CD4-positive, alpha-beta T cell treated with Interferon gamma for 1 hour (primary cell): ENCODE measurements around the gene ZNF747.
A peak's percentile ranks its signal among the peaks of the same experiment; 100 is the strongest.
"Not testable (repeated sequence)": the region's sequence is repeated elsewhere in the genome, so short reads cannot be mapped to it uniquely, and the experiment has no call there.

Experiments
- DNase-seq: peaks from one replicate; pipeline ENCODE4 v3.0.0-alpha.2; 2020

The ZNF747 gene

DNA sequence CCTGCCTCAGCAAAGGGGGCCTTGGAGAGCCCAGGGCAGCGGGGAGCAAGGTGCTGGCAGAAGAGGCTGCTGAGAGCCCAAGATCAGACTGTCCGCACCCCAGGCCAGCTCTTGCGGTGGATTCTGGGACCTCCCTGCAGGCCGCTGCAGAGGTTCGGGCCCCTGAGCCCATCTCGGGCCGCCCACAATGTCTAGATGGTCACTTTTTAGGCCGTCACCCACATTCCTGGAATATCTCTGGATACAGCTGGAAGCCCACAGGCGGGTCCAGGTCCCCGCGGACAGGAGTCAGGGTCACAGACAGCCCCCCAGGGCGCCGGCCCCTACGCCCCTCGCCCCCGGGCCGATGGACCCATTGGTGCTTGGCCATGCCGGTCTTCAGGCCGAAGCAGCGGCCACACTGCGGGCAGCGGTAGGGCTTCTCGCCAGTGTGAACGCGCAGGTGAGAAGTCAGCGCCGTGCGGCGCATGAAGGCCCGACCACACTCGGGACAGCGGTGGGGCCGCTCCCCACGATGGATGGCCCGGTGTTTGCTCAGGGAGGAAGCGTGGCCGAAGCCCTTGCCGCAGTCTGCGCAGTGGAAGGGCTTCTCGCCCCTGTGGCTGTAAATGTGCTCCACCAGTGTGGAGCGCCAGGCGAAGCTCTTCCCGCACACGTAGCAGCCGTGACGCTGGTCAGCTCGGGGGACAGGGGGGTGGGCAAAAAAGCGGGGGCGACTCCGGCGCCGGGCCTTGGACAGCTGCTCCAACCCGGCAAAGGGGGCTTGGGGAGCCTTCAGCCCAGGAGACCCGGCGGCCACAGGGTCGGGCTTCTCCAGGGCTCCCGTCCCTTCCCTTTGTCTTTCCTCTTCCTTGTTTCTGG, 2.1 kb downstream of the ZNF747 start:
- DNase-seq, result no peak

DNA sequence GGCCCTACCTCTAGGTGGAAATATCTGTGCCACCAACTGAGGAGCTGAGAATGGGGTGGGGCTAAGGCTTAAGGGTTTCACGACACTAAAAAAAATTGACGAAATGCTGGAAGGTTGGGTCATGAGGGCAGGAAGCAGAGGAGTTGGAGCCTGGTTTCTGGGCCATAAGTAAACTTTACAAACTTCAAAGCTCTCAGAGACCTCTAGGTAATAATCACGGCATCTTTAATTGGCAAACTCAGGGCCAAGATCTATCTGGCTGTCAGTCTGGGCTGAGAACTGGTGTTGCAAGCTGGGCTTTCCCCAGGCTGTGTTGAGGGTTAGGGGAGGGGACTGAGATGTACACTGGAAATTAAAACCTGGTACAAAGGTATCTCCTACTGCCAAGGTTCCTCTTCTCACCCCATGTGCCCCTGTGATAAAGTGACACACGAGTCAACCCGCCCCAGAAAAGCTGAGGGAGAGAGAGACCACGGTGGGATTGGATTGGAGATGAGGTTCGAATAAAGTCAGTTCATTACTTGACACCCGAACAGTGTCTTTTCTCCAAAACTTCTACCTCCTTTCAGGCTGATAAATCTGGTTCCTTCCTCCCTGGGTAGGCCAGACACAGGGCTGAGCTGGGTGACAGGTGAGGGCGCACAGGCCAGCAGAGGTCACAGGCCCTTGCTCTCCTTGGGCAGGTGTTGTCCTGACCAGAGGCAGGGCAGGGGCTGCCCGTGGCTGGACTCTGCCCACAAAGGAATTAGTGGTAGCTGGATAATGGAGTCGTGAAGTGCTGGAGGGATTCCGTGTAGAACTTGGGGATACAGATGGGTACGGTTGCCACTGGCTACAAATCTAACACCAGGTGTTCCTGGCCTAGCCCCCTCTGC, 4.3 kb downstream of the ZNF747 start:
- no peak for DNase-seq

DNA sequence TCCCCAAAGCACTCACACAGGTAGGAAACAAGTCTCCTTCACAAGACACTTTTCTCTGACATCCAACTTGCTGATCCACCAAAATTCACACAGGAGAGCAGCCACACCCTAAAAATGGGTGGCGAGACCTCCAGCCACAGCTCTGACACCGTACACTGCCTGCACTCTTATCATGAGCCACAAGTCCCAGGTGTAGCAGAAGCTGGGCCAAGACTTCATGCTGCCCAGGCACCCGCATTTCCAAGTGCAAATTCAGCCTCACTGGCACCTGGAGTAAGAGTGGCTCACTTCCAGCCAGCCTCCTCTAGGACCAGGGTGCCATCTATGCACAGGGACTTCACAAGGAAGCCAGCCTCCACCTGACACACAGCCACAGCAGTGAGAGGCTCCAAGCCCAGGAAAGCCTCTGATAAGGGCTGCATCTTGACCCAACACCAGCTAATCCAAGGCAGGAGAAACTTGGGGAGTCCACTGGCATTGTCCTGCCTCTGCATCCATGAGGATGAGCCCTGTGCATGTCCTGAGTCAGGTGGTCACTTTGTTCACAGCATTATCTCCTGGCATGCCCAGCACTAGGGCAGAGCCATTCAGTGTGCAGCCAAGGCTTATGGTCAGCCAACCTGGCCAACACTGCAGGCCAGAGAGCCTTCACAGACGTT, 5.7 kb downstream of the ZNF747 start:
- no peak for DNase-seq

DNA sequence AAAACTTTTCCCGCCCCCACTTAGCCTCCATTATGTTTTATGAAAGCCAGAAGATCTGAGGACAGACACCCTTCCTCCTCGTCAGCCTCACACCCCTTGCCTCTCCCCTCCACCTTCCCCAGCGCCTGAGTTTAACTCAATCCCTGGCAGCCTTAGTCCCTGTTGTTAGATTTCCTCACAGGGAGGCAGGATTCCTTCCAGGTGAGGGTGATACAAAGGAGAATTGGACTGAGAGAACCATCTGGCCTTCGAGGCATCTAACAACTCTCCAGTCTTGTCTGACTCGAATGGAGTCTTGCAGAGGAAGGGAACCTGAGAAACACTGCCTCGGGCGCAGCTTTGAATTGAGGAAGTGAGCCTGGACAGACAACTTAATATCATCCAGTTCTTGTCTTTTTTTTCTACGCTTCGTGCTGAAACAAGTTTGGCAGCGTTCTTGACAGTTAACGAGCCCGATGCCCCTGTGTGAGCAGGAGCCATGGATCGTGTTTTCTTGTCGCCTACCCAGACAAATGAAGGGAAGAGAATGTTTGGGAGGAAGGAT, 7.0 kb downstream of the ZNF747 start:
- DNase-seq, result peak; percentile 46

DNA sequence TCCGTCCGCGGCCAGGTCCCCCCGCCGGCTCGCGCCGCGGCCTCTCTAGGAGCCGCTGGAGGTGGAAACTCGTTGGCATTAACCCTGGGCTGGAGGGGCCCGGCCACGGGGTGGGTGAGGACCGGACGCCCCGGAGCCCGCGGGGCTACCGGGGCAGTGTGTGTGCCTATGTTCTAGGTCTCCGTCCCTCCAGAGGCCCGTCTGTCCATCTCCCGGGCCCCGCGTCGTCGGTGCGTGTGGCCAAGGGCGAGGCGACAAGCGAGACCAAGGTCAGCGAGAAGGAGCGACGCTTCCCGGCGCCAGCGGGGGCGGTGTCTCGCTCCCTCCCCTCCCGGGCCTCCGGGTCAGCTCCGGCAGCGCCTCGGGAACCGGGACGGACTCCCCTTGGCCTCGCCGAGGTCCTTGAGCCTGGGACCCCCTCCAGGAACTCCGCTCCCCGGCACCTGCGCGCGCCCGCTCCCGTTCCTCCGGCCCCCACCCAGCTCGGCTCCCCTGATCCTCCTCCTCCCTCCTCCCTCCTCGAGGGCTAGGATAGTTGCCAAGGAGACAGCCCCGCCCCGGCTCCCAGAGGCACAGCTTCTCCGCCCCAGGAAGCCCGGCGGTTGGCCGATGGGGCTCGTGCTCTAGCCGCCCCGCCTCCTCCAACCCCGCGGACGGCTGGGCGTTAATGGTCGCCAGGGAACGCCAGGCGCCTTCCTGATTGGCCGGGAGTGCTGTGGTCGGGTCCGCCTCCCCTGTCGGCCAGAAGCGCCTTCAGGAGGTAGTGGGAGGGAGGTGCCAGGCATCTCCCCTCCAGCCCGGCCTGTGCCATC, 7.6 kb downstream of the ZNF747 start:
- peak; percentile 93 for DNase-seq

DNA sequence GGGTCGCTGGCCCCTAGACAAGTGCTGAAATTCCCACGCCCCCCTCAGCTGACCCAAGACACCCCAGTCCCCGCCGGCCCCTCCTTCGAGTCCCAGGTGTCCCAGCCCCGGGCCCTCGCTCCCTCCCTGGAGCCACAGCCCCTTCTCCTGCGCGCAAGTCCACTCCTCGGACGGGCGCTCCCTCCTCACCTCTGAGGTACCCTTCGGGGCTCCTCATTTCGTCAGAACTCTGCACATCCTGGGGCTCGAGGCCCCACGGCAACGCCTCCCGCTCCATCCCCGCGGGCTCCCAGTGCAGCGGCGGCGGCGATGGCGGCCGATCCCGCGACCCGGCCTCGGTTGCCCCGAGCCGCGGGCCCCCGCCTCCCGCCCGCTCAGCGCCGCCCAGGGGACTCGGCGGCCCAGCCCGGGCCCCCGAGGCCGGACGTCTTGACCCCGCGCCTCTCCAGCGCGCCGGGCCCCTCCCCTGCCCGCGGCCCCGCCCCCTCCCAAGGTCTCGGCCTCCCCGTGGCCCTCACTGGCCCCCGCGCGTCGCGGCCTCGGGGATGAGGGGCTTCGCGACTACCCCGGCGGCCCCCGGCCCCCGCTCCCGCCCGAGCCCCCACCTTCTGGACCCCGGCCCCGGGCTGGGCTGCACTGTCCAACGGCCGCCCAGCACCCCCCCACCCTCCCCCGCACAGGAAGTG, 8.4 kb downstream of the ZNF747 start, which contains the start of gene ZNF768:
Gene ZNF768 (minus strand): TSS at position 430 of the 686 bp plus-strand sequence. CDS start 153 bp downstream, at position 277.
- peak; percentile 8 for DNase-seq

DNA sequence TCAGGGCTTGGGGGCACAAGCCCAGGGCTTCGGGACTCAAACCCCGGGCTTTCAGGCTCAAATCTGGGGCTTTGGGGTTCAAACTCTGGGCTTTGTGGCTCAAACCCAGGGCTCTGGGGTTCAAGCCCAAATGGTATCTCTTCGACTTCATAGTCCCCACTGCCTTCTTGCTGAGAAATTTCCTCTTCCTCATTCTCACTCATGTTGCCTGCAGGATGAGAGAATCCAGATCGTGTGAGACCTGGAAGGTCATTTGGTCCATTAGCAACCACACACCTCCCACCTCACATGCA, 8.9 kb downstream of the ZNF747 start:
- DNase-seq, result no peak

DNA sequence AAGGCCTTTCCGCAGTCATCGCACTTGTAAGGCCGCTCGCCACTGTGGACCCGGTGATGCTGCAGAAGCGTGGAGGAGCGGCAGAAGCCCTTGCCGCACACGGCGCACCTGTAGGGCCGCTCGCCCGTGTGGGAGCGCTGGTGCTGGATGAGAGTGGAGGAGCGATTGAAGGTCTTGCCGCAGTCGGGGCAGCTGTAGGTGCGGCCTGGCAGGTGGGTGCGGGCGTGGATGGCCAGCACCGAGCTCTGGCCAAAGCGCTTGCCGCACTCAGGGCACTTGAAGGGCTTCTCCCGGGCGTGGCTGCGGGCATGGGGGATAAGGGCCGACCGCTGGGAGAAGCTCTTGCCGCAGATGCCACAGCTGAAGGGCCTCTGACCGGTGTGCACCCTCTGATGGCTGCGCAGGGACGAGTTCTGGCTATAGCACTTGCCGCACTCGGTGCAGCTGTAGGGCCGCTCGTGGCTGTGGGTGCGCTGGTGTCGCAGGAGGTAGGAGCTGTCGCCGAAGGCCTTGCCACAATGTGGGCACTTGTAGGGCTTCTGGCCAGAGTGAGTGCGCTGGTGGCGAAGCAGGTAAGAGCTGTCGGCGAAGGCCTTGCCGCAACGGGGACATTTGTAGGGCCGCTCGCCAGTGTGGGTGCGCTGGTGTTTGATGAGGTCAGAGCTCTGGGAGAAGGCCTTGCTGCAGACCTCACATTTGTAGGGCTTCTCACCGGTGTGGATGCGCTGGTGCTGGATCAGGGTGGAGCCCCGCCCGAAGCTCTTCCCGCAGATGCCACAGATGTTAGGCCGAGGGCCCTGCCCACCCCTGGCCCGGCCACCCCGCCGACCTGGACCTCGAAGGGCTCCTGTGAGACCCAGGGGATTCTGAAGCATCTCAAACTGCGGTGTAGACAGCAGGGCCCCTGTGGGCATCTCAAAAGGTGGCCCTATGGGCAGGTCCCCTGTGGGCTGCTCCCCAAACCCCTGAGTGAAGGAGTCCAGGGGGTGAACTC, 9.8 kb downstream of the ZNF747 start:
- no peak for DNase-seq

DNA sequence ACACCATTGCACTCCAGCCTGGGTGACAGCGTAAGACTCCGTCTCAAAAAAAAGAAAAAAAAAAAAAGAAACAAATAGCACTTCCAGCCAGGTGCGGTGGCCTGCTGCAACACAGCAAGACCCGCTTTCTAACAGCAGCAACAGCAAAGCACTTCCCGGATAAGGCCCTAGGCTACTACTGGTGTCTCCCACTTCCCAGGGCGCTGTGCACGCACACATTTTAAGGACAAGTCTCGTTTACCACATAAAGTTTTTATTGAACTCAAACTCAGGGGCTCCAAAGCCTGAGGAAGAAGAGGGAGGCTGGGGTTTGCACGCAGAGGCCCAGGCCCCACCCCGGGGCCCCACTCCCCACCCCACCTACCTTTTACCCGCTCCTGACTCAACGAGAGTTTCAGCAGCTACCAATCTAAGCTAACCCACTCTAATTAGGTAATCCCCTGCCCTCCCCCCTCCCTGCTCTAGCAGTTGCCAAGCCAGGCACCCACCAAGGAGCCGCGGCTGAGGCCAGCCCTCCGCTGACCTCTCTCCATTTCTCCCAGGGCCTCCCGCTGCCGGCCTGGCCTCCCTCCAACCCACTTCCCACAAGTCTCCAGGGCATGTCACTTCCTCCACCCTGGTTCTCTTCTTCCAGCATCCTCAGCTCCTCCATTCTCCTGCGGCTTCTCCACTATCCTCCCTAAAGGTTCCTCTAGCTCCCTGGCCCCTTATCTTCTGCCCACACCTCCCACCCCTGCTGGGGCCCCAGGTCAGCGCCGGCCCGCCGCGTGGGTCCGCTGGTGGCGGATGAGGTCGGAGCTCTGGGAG, 10.7 kb downstream of the ZNF747 start:
- DNase-seq, result no peak

DNA sequence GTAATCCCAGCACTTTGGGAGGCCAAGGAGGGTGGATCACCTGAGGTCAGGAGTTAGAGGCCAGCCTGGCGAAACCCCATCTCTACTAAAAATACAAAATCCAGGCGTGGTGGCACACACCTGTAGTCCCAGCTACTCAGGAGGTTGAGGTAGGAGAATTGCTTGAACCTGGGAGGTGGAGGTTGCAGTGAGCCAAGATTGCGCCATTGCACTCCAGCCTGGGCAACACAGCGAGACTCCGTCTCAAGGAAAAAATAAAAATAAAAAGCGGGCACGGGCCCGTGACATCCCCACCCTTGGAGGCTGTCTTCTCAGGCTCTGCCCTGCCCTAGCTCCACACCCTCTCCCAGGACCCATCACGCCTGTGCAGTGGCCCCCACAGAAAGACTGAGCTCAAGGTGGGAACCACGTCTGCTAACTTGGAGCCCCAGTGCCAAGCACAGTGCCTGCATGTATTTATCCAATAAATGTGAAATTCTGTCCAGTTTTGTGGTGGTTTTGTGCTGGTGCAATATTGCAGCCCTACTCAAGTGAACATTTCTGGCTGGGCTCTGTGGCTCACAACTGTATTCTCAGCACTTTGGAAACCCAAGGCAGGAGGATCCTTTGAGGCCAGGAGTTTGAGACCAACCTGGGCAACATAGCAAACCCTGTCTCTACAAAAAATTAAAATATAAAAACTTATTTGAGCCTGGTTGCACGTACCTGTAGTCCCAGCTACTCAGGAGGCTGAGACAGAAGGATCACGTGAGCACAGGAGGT, 11.8 kb downstream of the ZNF747 start:
- not testable (repeated sequence) for DNase-seq

DNA sequence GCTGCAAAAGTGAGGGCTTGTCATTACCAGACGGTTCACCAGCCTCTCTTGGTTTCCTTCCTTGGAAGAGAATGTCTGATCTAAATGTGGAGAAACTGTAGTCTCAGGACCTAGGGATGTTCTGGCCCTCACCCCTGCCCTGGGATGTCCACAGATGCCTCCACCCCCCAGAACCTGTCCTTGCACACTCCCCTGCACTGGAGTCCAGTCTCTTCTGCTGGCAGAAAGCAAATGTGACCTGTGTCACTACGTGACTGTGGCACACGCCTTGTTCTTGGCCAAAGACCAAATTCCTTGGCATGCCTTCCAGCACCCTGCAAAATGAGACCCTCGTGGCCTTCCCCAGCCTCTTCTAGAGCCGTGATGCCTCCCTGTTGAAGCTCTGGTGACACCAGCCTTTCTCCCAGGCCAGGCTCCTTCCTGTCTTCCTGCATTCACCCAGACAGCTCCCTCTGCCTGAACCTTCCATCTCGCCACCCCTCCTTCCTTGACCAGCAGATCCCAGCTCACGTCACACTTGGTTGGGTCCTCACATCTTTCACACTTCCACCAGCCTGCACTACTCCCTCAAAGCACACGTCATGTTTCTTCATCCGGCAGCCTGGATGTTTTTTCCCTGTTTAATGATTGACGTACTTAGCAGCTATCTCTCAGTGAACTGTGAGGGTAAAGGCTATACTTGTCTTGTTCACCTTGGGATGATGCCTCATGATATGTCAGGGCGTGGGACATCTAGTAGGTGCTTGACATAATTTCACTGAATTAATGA, 12.6 kb downstream of the ZNF747 start:
- DNase-seq, result no peak

DNA sequence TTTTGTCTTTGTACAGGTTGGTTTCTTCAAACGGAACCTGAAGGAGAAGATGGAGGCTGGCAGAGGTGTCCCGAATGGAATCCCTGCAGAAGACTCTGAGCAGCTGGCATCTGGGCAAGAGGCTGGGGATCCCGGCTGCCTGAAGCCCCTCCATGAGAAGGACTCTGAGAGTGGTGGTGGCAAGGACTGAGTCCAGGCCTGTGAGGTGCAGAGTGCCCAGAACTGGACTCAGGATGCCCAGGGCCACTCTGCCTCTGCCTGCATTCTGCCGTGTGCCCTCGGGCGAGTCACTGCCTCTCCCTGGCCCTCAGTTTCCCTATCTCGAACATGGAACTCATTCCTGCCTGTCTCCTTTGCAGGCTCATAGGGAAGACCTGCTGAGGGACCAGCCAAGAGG, 13.2 kb downstream of the ZNF747 start:
- DNase-seq, result no peak

DNA sequence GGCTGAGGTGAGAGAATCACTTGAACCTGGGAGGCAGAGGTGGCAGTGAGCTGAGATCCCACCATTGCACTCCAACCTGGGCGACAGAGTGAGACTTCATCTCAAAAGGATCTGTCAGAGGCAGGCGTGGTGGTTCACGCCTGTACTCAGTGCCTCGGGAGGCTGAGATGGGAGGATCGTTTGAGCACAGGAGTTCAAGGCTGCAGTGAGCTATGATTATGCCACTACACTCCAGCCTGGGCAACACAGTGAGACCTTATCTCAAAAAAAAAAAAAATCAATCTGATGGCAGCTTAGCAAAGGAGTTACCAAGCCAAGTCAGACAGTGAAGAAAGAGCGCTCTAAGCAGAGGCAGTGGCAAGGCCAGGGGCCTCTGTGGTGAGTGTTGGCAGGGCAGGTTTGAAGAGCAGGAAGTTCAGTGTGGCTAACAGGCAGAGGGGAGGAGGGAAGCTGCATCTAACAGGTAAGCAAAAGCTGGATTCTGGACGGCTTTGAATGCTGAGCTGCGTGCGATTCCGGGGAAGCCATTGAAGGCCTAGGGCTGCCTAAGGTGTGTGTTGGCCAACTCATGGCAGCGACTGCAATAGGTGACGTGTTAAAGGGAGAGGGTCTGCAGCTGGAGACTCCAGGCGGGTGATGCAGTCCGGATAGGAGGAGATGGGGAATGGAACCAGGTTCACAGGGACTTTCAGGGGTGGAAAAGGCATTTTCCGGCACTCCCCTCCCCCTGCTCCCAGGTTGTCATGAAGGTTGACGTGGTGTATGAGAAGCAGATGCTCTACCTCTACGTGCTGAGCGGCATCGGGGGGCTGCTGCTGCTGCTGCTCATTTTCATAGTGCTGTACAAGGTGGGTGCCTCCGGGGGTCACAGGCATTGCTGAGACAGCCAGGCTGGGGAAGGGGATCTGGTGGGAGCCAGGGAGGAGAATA, 15.3 kb downstream of the ZNF747 start:
- DNase-seq, result no peak

DNA sequence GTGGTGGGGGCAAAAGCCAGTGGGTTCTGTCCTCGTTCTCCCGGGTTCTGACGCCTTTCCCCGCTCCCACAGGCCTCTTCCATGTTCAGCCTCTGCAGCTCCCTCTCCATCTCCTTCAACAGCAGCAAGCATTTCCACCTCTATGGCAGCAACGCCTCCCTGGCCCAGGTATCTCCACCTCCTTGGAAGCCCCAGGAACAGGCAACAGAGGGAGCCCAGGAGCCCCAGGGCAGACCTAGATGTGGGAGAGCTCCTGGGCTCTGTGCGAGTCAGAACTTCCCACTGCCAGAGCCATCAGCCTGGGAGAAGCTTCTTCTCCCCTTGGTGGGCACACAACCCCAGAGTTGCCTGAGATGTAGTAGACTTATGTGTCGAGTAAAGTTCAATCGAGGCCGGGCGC, 16.1 kb downstream of the ZNF747 start:
- DNase-seq, result no peak

DNA sequence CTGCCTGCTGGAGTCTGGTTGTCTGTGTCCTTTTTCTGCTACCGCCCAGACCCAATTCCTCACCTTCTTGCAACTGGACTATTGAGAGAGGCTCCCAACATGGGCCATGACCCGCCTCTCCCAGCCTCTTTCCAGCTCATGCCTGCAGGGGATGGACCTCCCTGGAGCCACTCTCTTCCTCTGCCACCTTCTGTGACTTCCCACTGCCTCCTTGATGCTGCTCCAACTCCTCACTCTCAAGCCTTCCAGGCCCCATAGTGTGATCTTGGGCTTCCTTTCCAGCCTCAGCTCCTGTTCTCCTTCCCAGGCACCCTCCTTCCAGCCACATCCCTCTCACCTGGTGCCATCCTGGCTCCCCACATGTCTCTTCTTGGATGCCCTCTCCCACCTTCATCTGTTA, 19.4 kb downstream of the ZNF747 start:
- no peak for DNase-seq

DNA sequence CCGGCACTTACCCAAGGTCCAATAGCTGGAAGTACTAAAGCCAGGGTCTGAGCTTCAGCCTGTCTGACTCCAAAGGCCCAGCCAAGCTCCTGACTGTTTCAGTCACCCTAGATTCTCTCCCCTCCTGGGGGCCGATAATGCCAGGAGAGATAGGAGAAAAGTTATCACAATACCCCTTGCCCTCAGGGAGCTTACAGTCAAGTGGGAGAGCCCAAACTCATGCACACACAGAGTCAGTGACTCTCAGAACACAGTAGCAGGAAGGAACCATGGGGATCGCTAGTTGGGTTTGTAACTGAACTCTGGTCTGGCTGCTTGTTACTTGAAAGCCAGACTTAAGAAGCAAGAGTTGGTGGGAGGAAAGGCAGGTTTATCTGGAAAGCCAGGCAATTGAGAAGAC, 23.1 kb downstream of the ZNF747 start:
- no peak for DNase-seq
